NCI-H2171 treated with DMSO at 0.1 percent for 48 hours (cell line): ENCODE data around the gene SLC66A2.

ENCODE experiments used
- DNase-seq: peaks from one replicate; lab custom pipeline; 2025; lab: John Stamatoyannopoulos, UW

SLC66A2 gene

GRCh38 chr18:79903071-79903635 lies 48.3 kb downstream of the SLC66A2 start:
- DNase-seq = no peak

DNA sequence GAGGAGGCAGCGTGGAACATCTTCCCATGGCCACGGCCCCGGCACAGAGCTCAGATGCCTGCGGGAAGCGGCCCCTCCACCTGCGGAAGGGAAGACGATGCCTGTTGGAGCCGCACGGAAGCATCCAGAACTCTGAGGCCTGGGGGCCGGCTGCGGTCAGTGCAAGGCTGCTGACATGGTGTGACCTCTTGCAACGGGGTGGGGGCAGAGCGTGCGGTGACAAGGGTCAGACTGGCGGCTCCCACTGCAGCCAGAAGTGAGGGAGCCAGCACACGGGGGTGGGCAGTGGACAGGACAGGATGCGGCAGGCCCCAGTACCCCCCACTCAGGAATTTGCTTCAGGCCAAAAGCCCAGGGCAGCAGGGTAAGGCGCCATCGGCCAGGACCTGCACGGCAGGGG lies 48.8 kb downstream of the SLC66A2 start:
- DNase-seq = no peak

GRCh38 chr18:79902075-79902474 lies 49.4 kb downstream of the SLC66A2 start:
- DNase-seq = no peak

GRCh38 chr18:79901665-79902064 lies 49.8 kb downstream of the SLC66A2 start:
- no peak for DNase-seq

GRCh38 chr18:79900610-79901570 lies 50.6 kb downstream of the SLC66A2 start:
- no peak for DNase-seq

- no peak for DNase-seq
These were observed 51.6 kb downstream of the SLC66A2 start for GRCh38 chr18:79899609-79900445.

- no peak for DNase-seq
These were observed 52.4 kb downstream of the SLC66A2 start for GRCh38 chr18:79898952-79899608.

- DNase-seq = no peak
These were observed 53.4 kb downstream of the SLC66A2 start for GRCh38 chr18:79897940-79898625.

GRCh38 chr18:79896738-79897137 lies 54.7 kb downstream of the SLC66A2 start:
- no peak for DNase-seq

GRCh38 chr18:79890674-79891073 lies 60.8 kb downstream of the SLC66A2 start:
- no peak for DNase-seq

DNA sequence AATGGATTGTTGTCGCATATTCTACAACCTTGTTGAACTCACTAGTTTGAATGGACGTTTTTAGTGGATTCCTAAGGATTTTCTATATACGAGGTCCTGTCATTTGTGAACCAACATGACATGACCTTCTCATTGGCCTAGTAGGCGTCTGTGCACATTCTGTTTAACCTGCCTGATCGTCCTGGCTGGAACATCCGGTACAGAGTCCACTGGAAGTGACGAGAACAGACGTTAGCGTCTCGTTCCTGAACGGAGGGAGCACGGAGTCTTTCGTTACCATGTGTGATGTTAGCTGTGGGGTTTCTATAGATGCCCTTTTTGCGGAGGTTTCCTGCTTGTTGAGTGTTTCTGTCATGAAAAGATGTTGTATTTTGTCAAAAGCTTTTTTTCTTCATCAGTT lies 61.9 kb downstream of the SLC66A2 start:
- DNase-seq = no peak

DNA sequence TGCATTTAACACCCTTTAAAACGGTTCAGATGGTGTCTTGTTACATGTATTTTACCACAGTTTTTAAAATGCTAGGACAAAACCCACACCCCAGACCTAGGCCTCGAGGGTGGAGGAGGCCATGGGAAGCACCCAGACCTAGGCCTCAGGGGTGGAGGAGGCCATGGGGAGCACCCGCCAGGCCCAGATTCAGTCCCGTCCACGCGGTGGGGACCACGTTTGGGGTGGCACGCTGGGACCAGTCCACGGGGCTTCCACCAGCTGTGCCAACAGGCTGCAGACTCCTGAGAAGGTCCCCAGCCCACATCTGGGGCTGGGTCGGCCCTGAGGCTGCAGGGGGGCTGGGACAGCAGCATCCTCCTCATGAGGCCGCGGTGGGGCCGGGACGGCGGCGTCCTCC lies 63.4 kb downstream of the SLC66A2 start:
- DNase-seq = no peak

- DNase-seq = no peak
These were observed 64.1 kb downstream of the SLC66A2 start for GRCh38 chr18:79887181-79888000.

GRCh38 chr18:79884963-79885728 lies 66.3 kb downstream of the SLC66A2 start:
- DNase-seq = no peak

GRCh38 chr18:79884294-79884962 lies 67.0 kb downstream of the SLC66A2 start:
- no peak for DNase-seq

- no peak for DNase-seq
These were observed 67.8 kb downstream of the SLC66A2 start for GRCh38 chr18:79883461-79884293.

GRCh38 chr18:79882522-79883241 lies 68.8 kb downstream of the SLC66A2 start:
- no peak for DNase-seq

- DNase-seq = no peak
These were observed 69.8 kb downstream of the SLC66A2 start for GRCh38 chr18:79881695-79882094.
